ENCODE data around the gene OR10R2.
"Not testable (repeated sequence)": the region's sequence is repeated elsewhere in the genome, so short reads cannot be mapped to it uniquely, and the experiment has no call there.

OR10R2 gene, protein sequence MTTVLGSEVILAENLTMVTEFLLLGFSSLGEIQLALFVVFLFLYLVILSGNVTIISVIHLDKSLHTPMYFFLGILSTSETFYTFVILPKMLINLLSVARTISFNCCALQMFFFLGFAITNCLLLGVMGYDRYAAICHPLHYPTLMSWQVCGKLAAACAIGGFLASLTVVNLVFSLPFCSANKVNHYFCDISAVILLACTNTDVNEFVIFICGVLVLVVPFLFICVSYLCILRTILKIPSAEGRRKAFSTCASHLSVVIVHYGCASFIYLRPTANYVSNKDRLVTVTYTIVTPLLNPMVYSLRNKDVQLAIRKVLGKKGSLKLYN

GRCh38 chr1:158471920-158472319 lies at the start of gene OR10R2:
Gene OR10R2, plus strand, starts transcription at chr1:158472220. Its CDS starts 106 bp downstream, at chr1:158472326.
- no peak for DNase-seq (ENCODE audit: low read depth)

DNA sequence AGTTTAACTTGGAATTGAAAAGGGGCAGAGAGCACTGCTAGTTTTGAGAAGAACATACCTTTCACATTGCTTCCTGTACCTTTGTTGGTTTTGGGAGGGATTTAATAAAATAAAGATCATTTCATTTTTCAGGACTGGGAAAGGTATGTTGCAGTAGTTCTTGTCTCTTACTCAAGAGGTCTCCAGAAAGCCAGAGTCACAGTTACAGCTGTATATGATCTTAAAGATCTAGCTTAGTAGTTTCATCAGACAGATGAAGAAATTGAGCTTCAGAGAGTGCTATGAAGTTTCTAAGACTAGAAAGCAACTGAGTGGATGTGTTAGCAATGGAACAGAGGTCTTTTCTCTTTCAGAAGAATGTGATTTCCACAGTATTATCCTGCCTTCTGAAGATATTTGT lies 47.0 kb upstream of the OR10R2 start:
- DNase-seq (ENCODE audit: low read depth), result no peak

DNA sequence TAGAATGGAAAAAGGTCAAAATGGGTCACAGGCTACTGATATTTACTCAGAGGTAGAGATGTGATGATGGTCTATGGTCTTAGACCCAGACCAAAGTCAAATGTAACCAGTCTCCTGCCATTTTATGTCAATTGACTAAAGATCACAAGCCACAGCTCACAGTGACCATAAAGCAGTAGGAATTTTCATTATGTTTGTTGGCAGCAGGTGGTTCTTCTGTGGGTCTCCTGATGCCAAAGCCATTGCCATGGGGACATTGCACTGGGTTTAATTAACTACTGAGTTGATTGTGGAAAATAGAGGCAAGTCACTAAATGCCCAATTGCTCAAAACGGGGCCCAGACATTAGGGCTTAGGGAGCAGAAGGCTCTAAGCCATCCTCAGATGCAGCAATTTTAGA lies 45.9 kb upstream of the OR10R2 start, which contains the start of gene OR10K2:
TSS of gene OR10K2 (minus strand) at position 101 of the 400 bp plus-strand sequence. CDS start 5,371 bp downstream, outside the sequence.
- no peak for DNase-seq (ENCODE audit: low read depth)

GRCh38 chr1:158430163-158430562 lies 41.9 kb upstream of the OR10R2 start:
- not testable (repeated sequence) for DNase-seq (ENCODE audit: low read depth)

- no peak for DNase-seq (ENCODE audit: low read depth)
Observed at GRCh38 chr1:158434741-158435140, 37.3 kb upstream of the OR10R2 start.

GRCh38 chr1:158445376-158445775 lies 26.6 kb upstream of the OR10R2 start:
- DNase-seq (ENCODE audit: low read depth), result no peak

GRCh38 chr1:158454537-158454936 lies 17.5 kb upstream of the OR10R2 start:
- DNase-seq (ENCODE audit: low read depth), result no peak

GRCh38 chr1:158457246-158457645 lies 14.8 kb upstream of the OR10R2 start:
- DNase-seq (ENCODE audit: low read depth), result no peak

DNA sequence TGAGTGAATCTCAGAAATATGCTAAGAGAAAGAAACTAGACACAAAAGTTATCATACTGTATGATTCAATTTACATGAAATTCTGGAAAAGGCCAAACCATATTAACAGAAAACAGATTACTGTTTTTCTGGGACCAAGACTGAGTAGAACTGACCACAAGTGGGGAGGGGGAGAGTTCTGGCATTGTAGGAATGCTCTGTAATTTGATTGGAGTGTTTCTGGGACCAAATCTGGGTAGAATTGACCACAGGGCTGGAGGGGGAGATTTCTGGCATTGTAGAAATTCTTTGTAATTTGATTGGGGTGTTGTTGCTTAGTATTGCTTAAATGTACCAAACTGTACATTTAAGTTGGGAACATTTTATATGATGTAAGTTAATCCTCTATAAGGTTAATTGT lies 13.8 kb upstream of the OR10R2 start:
- no peak for DNase-seq (ENCODE audit: low read depth)

DNA sequence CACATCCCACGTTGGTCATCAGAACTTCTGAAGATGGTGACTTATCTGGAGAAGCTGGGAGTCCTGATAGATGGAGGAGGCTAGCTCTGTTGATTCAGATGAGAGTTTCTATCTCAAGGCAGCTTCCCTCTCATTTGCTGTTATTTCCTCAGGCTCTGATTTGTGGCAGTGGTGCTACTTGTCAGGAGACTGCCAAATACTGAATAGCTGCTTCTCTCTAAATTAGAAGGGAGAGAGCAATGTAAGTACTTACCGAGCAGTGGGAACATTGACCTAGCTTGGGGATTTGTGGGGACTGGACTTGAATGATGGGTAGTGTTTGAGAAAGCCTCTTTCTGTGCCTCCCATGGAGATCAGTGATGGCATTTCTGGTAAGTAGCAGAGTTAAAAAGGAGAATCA lies 10.5 kb upstream of the OR10R2 start, which contains the start of gene OR10K1:
TSS of gene OR10K1 (plus strand) at position 301 of the 400 bp plus-strand sequence. CDS start 3,728 bp downstream, outside the sequence.
- no peak for DNase-seq (ENCODE audit: low read depth)

GRCh38 chr1:158485455-158485854 lies 13.4 kb downstream of the OR10R2 start:
- DNase-seq (ENCODE audit: low read depth), result no peak

GRCh38 chr1:158491316-158491715 lies 19.3 kb downstream of the OR10R2 start:
- no peak for DNase-seq (ENCODE audit: low read depth)

- DNase-seq (ENCODE audit: low read depth), result no peak
Observed at GRCh38 chr1:158493054-158493453, 21.0 kb downstream of the OR10R2 start.

GRCh38 chr1:158494796-158495195 lies 22.8 kb downstream of the OR10R2 start:
- no peak for DNase-seq (ENCODE audit: low read depth)

GRCh38 chr1:158496374-158496773 lies 24.4 kb downstream of the OR10R2 start:
- DNase-seq (ENCODE audit: low read depth), result no peak

DNA sequence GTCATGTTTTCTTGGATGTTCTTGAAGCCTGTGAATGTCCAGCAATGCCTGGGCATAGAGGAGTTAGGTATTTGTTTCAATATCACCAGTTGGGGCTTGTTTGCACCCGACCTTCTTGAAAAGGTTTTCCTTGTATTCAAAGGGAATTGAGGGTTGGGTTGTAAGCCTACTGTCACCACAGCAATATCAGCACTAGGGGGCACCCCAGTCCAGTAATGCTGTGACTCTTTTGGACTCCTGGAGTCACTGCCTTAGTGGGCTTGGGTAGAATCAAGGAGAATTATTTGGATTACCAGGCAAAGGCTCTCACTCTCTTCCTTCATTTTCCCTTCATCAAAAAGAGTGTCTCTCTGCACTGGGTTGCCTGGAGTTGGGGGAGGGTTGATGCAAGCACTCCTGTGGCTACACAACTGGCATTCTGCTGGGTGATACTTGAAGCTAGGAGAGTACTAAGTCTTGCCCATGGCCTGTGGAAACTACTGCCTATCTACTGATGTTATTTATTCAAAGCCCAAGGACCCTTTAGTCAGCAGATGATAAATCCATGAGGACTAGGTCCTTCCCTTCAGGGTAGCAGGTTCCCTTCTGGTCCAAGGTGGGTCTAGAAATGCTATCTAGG lies 34.5 kb downstream of the OR10R2 start:
- DNase-seq (ENCODE audit: low read depth), result peak; percentile 14

DNA sequence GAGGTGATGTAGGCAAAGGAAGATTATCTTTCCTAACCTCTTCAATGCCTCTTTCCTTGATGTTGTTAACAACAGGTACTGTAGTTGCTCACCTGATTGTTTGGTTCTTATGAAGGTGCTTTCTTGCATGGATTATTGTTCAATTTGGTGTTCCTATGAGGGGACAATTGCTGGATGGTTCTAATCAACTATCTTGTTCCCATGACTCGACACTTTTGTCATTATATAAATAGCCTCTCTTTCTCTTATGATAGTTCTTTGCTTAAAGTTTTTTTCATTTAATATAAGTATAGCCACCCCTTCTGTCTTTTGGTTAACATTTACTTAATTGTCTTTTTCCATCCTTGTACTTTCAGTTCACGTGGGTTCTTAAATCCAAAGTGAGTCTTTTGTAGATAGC lies 35.5 kb downstream of the OR10R2 start:
- DNase-seq (ENCODE audit: low read depth), result no peak

DNA sequence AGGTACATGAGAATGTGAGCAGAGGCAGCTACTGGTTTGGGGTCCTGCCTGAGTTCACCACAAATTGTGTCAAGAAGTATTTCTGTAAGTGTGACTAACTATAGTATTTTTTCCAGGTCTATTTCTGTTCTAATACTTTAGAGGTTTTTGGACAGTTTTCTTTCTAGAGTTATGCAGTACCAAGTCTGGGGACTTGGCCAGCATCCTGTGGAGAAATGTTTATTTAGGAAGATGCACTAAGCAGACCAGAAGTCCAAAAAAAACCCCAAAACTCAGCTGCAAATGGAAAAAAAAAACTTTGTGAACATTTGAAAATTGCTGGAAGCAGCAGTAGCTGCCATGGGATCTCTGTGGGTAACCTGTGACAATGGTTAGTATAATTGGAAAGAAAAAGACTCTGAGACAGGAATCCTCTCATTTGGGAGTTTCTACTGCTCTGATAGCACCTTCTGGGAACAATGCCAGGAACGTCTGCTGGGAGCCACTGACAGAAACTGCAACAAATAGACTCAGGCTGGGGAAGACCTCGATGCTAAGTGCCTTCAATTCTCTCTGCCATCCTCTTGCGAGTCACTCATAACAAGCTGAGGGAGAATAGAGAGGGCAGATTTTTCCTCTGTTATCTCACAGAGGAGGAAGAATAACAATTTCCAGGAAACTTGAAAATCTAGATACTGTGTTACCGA lies 37.6 kb downstream of the OR10R2 start:
- no peak for DNase-seq (ENCODE audit: low read depth)

- no peak for DNase-seq (ENCODE audit: low read depth)
Observed at GRCh38 chr1:158516966-158517365, 44.9 kb downstream of the OR10R2 start.

DNA sequence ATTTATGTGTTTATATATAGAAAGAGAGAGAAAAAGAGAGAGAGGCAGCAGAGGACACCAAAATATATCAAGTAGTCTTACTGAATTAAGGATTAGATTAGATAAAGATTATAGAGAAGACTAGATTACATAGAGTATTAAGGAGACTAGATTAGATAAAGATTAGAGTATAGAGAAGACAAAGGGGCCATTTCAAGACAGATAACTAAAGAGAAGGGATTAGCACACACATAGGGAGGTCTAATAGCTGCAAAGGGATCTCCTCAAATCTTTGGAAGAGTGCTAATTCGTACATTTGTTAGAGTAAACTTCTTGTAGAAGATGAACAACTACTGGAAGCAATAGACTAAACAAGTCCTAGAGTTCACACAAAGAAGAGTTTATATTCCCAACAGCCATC lies 48.0 kb downstream of the OR10R2 start:
- DNase-seq (ENCODE audit: low read depth), result no peak

DNA sequence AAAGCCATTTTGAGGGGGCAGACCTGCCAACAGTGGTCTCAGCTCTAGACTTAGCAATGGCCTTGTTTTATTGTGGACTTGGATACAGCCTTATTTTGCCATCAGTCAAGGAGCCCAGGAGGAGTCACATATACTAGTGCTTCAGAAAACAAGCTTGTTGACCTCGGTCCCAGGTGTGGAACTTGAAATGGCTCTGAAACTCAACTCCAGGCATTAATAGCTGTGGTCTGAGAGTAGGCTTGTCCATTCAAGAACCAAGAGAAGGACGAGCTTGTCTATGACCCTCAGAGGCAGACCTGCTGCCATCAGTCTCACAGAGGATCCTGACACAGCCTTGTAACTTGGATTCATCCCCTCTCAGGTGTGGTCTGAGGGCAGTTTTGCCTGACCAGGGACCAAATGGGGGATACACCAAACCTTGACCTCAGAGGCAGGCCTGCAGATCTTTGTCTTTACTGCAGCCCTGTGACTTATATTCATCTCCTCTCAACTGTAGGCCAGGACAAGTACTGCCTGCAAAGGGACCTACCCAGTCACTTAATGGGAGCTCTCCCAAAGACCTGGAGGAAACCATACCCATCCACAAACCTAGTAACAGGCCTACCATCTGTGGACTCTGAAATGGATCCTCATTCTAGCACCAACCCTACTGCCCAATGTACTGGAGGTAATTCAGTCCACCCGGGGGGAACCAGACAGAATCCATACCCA lies 49.1 kb downstream of the OR10R2 start:
- DNase-seq (ENCODE audit: low read depth), result no peak

GRCh38 chr1:158521666-158522058 lies 49.6 kb downstream of the OR10R2 start:
- DNase-seq (ENCODE audit: low read depth), result no peak

All from EH (cell line).